GM19240 (cell line): ENCODE results near the gene LFNG.

Experiments
- DNase-seq: peaks from one replicate; pipeline ENCODE4 v3.0.0; 2011; ENCODE audit warnings: low spot score; ENCODE audit not compliant: insufficient read length

Gene LFNG

GRCh38 chr7:2517026-2517425 lies 2.5 kb upstream of the LFNG start:
- DNase-seq: no peak

- no peak for DNase-seq
Observed at GRCh38 chr7:2517678-2518507, 1.7 kb upstream of the LFNG start.

- no peak for DNase-seq
Observed at GRCh38 chr7:2518737-2519118, 846 bp upstream of the LFNG start.

GRCh38 chr7:2520131-2520760 lies 672 bp downstream of the LFNG start:
- no peak for DNase-seq

GRCh38 chr7:2520761-2521290 lies 1.3 kb downstream of the LFNG start:
- DNase-seq: no peak

GRCh38 chr7:2521341-2521745 lies 1.8 kb downstream of the LFNG start:
- DNase-seq: no peak

- DNase-seq: no peak
Observed at GRCh38 chr7:2521952-2522591, 2.5 kb downstream of the LFNG start.

GRCh38 chr7:2522780-2523433 lies 3.3 kb downstream of the LFNG start:
- DNase-seq: no peak

- DNase-seq: no peak
Observed at GRCh38 chr7:2523461-2523936, 3.9 kb downstream of the LFNG start.

- no peak for DNase-seq
Observed at GRCh38 chr7:2523941-2524807, 4.6 kb downstream of the LFNG start.

- no peak for DNase-seq
Observed at GRCh38 chr7:2524808-2525657, 5.5 kb downstream of the LFNG start.

GRCh38 chr7:2525658-2526630 lies 6.4 kb downstream of the LFNG start:
- no peak for DNase-seq

GRCh38 chr7:2526659-2527504 lies 7.3 kb downstream of the LFNG start:
- no peak for DNase-seq

GRCh38 chr7:2527505-2528467 lies 8.2 kb downstream of the LFNG start:
- no peak for DNase-seq

GRCh38 chr7:2528481-2529095 lies 9.0 kb downstream of the LFNG start:
- no peak for DNase-seq
